PC-9 (cell line): Measurements from ENCODE around the gene PHC2. TPM values are rescaled to one million over a fixed set of nuclear protein-coding genes. Genes with fewer than 3 reads are reported as not detected.

Experiments
- BruUV-seq: library from RNA; stranded (reverse); fragments of 400-500 nt; replicated peaks from 2 replicates; lab custom pipeline; 2021; lab: Mats Ljungman, UMichigan
- CTCF ChIA-PET: fragments of 300-600 bp; sonication (Branson Sonifier 250); formaldehyde crosslinking; loops from one replicate; lab custom pipeline; 2022; ENCODE audit warnings: antibody characterized with exemption; lab: Charles Lee
- POLR2A ChIA-PET: fragments of 300-600 bp; sonication (Branson Sonifier 250); formaldehyde crosslinking; loops from one replicate; lab custom pipeline; 2022; ENCODE audit warnings: antibody characterized with exemption; ENCODE audit not compliant: unreplicated experiment; lab: Charles Lee
- DNase-seq, 2 experiments: peaks; one replicate each; pipeline versions ENCODE4 v3.0.0 to v3.0.0-alpha.2; 2015 to 2022; ENCODE audit warnings: mixed read lengths in 1 of 2
- H2AFZ ChIP-seq: fragments of 200-600 bp; sonication (generic); 2 replicates; pipeline ENCODE4 v1.8.1; 2017; ENCODE audit warnings: antibody characterized with exemption
- H3F3A ChIP-seq: fragments of 200-600 bp; sonication (generic); 2 replicates; pipeline ENCODE4 v1.8.1; 2017; ENCODE audit warnings: antibody characterized with exemption, mild to moderate bottlenecking, low read depth; ENCODE audit not compliant: insufficient read depth
- H3K27ac ChIP-seq: fragments of 200-600 bp; sonication (generic); 2 replicates; pipeline ENCODE4 v1.6.1; 2016; ENCODE audit warnings: mixed run types
- H3K27me3 ChIP-seq: fragments of 200-600 bp; sonication (generic); 2 replicates; pipeline ENCODE4 v1.6.1; 2016; ENCODE audit warnings: low read depth, mixed run types; ENCODE audit not compliant: insufficient read depth
- H3K36me3 ChIP-seq: fragments of 200-600 bp; sonication (generic); 2 replicates; pipeline ENCODE4 v1.6.1; 2016; ENCODE audit warnings: low read depth, mixed run types
- H3K4me1 ChIP-seq: fragments of 200-600 bp; sonication (generic); replicated peaks from 2 replicates; pipeline ENCODE4 v1.6.1; 2016; ENCODE audit warnings: mixed run types; ENCODE audit not compliant: insufficient read depth
- H3K4me2 ChIP-seq: fragments of 200-600 bp; sonication (generic); 2 replicates; pipeline ENCODE4 v1.6.1; 2017; ENCODE audit warnings: mixed run types
- H3K4me3 ChIP-seq: fragments of 200-600 bp; sonication (generic); 2 replicates; pipeline ENCODE4 v1.6.1; 2016; ENCODE audit warnings: mixed run types
- H3K79me2 ChIP-seq: fragments of 200-600 bp; sonication (generic); 2 replicates; pipeline ENCODE4 v1.6.1; 2017; ENCODE audit warnings: low read depth, mixed run types
- H3K9me2 ChIP-seq: fragments of 200-600 bp; sonication (generic); 2 replicates; pipeline ENCODE4 v1.8.1; 2017; ENCODE audit warnings: mild to moderate bottlenecking; ENCODE audit not compliant: insufficient read depth
- H3K9me3 ChIP-seq: fragments of 200-600 bp; sonication (generic); 2 replicates; pipeline ENCODE4 v1.8.1; 2016; ENCODE audit warnings: low read depth; ENCODE audit not compliant: insufficient read depth
- H4K20me1 ChIP-seq: fragments of 200-600 bp; sonication (generic); 2 replicates; pipeline ENCODE4 v1.8.1; 2017; ENCODE audit not compliant: insufficient read depth
- CTCF ChIP-seq: fragments of 200-600 bp; sonication (generic); conservative IDR thresholded peaks from 2 replicates; pipeline ENCODE4 v1.6.1; 2017; ENCODE audit warnings: mixed run types, antibody characterized with exemption, mild to moderate bottlenecking, moderate library complexity
- EZH2 ChIP-seq: fragments of 200-600 bp; sonication (generic); IDR thresholded peaks from 2 replicates; pipeline ENCODE4 v1.8.0; 2017; ENCODE audit warnings: antibody characterized with exemption, low read depth
- intact Hi-C: fragments of 100-400 bp; cut with micrococcal nuclease; formaldehyde crosslinking; loops from one replicate; pipeline ENCODE4 v1.10.0; 2022; ENCODE audit not compliant: unreplicated experiment
- total RNA-seq: library from RNA; stranded (reverse); gene quantifications from 2 replicates; pipeline ENCODE4 v1.2.3, GENCODE V29; 2021

PHC2 gene
- total RNA-seq, 1 experiment from 2014 or later: 48.1 TPM

DNA sequence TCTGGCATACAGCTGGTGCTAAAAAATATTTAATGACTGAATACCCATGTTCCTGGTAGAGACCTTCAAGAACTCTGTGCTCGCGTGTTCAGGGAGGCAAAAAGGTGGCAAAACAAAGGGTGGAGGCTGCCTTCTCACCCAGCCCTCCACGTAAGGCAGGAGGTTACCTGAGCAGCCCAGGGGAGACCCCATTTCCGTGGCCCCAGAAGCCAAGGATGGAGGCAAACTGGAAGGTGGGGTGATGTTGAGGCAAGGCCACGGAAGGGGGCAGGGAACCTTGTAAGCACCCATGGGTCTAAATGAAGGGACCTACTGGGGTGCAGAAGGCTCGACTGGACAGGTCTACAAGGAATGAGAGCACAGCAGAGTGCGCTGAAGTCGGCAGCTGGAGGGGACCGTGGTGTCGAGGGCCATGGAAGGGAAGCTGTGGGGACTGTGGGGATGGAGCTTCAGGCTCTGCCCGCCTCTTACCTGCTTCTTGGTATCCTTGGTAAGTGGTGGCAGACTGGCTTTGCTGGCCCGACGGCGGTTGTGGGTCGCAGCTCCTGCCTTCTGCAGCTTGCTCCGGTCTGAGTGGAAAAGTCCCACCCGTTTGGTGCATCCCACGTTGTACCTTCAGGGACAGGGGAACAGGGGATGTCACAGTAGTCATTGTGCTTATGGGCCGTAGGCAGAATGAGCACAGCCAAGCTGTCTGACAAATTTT lies 101.1 kb downstream of the PHC2 start:
- H3K4me3 ChIP-seq: no peak overlapping the region
- H2AFZ ChIP-seq: no peak overlapping the region
- CTCF ChIA-PET: no interaction called here
- H3K36me3 ChIP-seq: peaks cover 85% of the 10 kb centered on the region
- H3K79me2 ChIP-seq: peaks cover 29% of the 10 kb centered on the region
- no peak overlapping the region for H3K27ac ChIP-seq
- POLR2A ChIA-PET: no interaction called here
- no peaks in the 10 kb centered on the region for H3K9me2 ChIP-seq
- intact Hi-C loops: no loop called here
- H3K9me3 ChIP-seq: no peaks in the 10 kb centered on the region
- H3K4me1 ChIP-seq: 0 out of 2 replicates have a peak, but pooled peaks cover 4% of the 10 kb centered on the region
- peaks cover 70% of the 10 kb centered on the region for H4K20me1 ChIP-seq
- H3F3A ChIP-seq: peaks cover 58% of the 10 kb centered on the region
- no peaks in the 10 kb centered on the region for H3K27me3 ChIP-seq
- BruUV-seq: no TSS peak
- no peak overlapping the region for H3K4me2 ChIP-seq
- TF ChIP-seq CTCF: no peak
- no peak for DNase-seq

- Histone ChIP-seq H3K4me2 (no peak overlapping the region), H4K20me1 (peaks cover 63% of the 10 kb centered on the region), H3K36me3 (peaks cover 85% of the 10 kb centered on the region), H3K9me3 (no peaks in the 10 kb centered on the region), H2AFZ (no peak overlapping the region), H3K4me1 (0 out of 2 replicates have a peak, but pooled peaks cover 4% of the 10 kb centered on the region), H3K9me2 (no peaks in the 10 kb centered on the region), H3K27me3 (no peaks in the 10 kb centered on the region), H3K4me3 (no peak overlapping the region), H3K79me2 (peaks cover 19% of the 10 kb centered on the region), H3F3A (peaks cover 64% of the 10 kb centered on the region), H3K27ac (no peak overlapping the region)
- TF ChIP-seq EZH2 (no peak), CTCF (no peak)
- CTCF ChIA-PET: no interaction called here
- no TSS peak for BruUV-seq
- POLR2A ChIA-PET: no interaction called here
- intact Hi-C loops: no loop called here
- DNase-seq: no peak
Observed at GRCh38 chr1:33328817-33329216, 102.1 kb downstream of the PHC2 start.

DNA sequence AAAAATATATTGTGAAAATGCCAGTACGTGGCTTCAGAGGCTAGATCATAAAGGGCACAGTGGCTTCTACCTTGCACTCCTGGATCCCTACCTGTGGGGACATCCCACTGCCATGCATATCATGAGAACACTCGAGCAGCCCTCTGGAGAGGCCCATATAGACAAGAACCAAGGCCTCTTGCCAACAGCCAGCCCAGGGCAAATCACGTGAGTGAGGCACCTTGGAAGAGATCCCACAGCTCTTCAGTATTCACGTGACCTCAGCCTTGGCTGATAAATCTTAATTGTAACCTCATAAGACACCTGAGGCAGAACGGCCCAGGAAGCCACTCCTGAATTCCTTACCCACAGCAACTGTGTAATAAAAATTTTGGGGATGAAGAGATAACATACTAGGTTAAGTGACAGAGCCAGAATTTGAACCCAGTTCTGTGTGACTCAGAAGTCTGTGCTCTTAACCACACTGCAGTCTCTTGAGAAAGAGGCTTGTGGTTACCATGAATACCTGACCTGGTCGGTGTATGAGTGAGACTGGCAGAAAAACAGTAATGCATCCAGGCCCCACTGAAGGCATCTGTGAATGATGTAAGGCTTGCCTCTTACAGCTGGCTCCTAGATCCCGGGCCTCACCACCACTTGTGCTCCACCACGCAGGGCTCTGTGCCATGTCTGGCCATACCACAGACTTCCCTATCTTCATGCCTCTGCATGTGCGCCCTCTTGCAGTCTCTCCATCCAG lies 103.1 kb downstream of the PHC2 start:
- ChIA-PET CTCF (interaction anchor here (0.5 kb wide), 1 partner anchor 173 kb away, joined by 5 read pairs; no protein-coding TSS in a partner anchor), POLR2A (no interaction called here)

More for the DNA sequence above, 103.1 kb downstream of the PHC2 start:
- no peak overlapping the region for H2AFZ ChIP-seq
- H4K20me1 ChIP-seq: peaks cover 52% of the 10 kb centered on the region
- H3K9me2 ChIP-seq: no peaks in the 10 kb centered on the region
- H3K27me3 ChIP-seq: no peaks in the 10 kb centered on the region
- H3K9me3 ChIP-seq: no peaks in the 10 kb centered on the region
- BruUV-seq: no TSS peak
- peaks cover 76% of the 10 kb centered on the region for H3K36me3 ChIP-seq
- H3K4me2 ChIP-seq: no peak overlapping the region
- H3K79me2 ChIP-seq: peaks cover 10% of the 10 kb centered on the region
- peaks cover 63% of the 10 kb centered on the region; the same call in 1 of the 2 replicates for H3F3A ChIP-seq
- TF ChIP-seq EZH2 (no peak), CTCF (no peak)
- intact Hi-C loops: no loop called here
- H3K4me3 ChIP-seq: no peak overlapping the region
- 0 out of 2 replicates have a peak, but pooled peaks cover 4% of the 10 kb centered on the region for H3K4me1 ChIP-seq
- peak in 1 of 2 experiments; percentile 76 for DNase-seq
- 0 out of 2 replicates have a peak overlapping the region, but pooled peaks have one; percentile 23 for H3K27ac ChIP-seq
